SU-DHL-6 (cell line): Measurements from ENCODE around the gene MED14.

ENCODE experiments used
- EZH2phosphoT487 ChIP-seq: fragments of 200-600 bp; sonication (generic), shearing (Covaris generic); conservative IDR thresholded peaks from 2 replicates; pipeline ENCODE4 v1.6.1; 2018; ENCODE audit warnings: mild to moderate bottlenecking, antibody characterized with exemption, low read length, moderate library complexity, mixed read lengths
- TF ChIP-seq, protein P1 (sequence below): fragments of 200-600 bp; sonication (generic); IDR thresholded peaks from one replicate; pipeline ENCODE4 v1.5.1; 2017; ENCODE audit warnings: antibody characterized with exemption, mild to moderate bottlenecking, low read length, moderate library complexity; ENCODE audit not compliant: insufficient read depth, poor library complexity, severe bottlenecking

GRCh38 chrX:40671126-40671525 lies 64.2 kb downstream of the MED14 start:
- TF ChIP-seq, protein P1, sequence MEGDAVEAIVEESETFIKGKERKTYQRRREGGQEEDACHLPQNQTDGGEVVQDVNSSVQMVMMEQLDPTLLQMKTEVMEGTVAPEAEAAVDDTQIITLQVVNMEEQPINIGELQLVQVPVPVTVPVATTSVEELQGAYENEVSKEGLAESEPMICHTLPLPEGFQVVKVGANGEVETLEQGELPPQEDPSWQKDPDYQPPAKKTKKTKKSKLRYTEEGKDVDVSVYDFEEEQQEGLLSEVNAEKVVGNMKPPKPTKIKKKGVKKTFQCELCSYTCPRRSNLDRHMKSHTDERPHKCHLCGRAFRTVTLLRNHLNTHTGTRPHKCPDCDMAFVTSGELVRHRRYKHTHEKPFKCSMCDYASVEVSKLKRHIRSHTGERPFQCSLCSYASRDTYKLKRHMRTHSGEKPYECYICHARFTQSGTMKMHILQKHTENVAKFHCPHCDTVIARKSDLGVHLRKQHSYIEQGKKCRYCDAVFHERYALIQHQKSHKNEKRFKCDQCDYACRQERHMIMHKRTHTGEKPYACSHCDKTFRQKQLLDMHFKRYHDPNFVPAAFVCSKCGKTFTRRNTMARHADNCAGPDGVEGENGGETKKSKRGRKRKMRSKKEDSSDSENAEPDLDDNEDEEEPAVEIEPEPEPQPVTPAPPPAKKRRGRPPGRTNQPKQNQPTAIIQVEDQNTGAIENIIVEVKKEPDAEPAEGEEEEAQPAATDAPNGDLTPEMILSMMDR: no peak
- no peak for TF ChIP-seq EZH2phosphoT487
